HG03108 (cell line): ENCODE results near the gene LIPE.

ENCODE experiments used
- ATAC-seq: cut with Tn5 transposase; IDR thresholded peaks from one replicate; pipeline ENCODE4 v1.9.1; 2021; ENCODE audit warnings: moderate library complexity; ENCODE audit not compliant: unreplicated experiment

Gene LIPE

GRCh38 chr19:42388851-42389489 lies 38.2 kb downstream of the LIPE start:
- no peak for ATAC-seq

- ATAC-seq: no peak
Observed at GRCh38 chr19:42386974-42387707, 40.0 kb downstream of the LIPE start.

DNA sequence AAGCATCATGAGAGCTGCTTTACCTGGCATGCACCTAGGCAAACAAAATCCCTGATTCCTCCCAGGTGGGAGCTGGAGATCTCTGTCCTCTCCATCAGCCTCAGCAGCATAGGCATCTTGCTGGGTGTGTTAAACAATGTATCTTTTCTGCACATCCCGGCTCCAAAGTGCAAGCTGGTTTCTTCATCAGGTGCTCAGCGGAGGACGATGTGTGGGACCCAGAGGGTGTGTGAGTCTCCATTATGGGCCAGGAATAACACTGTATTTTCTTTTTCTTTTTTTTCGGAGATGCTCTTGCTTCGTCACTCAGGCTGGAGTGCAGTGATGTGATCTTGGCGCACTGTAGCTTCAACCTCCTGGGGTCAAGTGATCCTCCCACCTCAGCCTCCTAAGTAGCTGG lies 47.0 kb downstream of the LIPE start:
- no peak for ATAC-seq

DNA sequence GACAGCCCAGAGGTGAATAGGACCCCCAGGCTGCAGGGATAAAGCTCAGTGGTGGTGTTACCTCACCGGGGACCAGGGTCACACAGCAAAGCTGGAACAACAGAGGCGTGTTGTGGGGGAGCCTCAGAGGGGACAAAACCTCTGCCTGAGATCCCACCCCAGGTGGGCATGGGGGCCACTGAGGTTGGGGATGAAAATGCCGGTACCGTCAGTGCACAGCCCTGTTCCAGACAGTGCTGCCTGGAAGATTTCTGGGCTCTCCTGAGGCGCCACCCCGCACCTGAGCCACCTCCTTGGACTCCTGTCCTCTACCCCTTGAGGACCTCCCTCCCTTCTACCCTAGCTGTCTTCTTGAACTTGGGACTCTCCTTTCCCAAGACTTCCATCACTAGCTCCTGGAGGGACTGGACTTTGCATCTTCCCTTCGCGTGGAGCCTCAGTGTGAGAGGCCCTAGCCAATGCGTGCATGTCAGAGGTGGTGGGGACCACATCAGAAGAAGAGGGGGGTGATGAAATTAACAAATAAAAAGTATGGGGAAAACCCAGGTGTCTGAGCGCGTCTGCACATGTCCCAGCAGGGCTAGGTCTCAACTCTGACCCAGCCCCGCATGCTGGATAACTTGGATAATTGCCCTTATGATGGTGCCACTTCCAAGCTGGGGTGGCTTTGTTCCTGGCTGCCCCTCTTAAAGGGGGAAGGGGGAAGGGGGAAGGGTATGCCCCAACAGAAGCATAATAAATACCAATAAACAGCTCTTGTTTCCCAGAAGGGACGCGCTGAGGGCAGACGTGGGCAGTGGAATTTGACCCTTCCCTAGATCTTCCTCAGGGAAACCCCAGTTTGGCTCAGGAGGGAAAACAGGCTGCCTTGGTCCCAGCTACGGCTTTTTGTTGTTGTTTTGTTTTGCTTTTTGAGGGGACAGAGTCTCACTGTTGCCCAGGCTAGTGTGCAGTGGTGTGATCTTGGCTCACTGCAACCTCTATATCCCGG lies 48.7 kb downstream of the LIPE start:
- ATAC-seq: no peak

DNA sequence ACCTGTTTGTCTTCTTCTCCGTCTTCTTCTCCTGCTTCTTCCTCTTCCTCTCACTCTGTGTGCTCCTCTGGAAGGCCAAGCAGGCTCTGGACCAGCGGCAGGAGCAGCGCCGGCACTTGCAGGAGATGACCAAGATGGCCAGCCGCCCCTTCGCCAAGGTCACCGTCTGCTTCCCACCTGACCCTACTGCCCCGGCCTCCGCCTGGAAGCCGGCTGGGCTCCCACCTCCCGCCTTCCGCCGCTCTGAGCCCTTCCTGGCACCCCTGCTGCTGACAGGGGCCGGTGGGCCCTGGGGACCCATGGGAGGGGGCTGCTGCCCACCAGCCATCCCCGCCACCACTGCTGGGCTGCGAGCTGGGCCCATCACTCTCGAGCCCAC lies 51.0 kb downstream of the LIPE start:
- no peak for ATAC-seq

DNA sequence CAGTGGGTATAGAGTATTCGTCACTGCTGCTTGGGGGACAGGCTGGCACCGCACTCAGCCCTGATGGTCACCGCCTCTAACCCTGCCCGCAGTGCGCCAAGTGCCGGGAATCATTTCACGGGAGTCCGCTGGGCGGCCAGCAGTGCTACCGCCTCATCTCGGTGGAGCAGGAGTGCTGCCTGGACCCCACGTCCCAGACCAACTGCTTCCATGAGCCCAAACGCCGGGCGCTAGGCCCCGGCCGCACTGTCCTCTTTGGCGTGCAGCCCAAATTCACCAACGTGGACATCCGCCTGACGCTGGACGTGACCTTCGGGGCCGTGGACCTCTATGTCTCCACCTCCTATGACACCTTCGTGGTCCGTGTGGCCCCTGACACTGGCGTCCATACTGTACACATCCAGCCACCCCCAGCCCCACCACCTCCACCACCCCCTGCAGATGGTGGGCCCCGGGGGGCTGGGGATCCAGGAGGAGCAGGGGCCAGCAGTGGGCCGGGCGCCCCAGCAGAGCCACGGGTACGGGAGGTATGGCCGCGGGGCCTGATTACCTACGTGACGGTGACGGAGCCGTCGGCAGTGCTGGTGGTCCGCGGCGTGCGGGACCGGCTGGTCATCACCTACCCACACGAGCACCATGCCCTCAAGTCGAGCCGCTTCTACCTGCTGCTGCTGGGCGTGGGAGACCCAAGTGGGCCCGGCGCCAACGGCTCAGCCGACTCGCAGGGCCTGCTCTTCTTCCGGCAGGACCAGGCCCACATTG lies 51.6 kb downstream of the LIPE start:
- no peak for ATAC-seq

GRCh38 chr19:42374826-42375376 lies 52.3 kb downstream of the LIPE start:
- ATAC-seq: no peak

- ATAC-seq: no peak
Observed at GRCh38 chr19:42370626-42371175, 56.5 kb downstream of the LIPE start.

- ATAC-seq: no peak
Observed at GRCh38 chr19:42370068-42370520, 57.1 kb downstream of the LIPE start.

- no peak for ATAC-seq
Observed at GRCh38 chr19:42369433-42370067, 57.6 kb downstream of the LIPE start.

GRCh38 chr19:42368765-42369164 lies 58.4 kb downstream of the LIPE start:
- ATAC-seq: no peak

DNA sequence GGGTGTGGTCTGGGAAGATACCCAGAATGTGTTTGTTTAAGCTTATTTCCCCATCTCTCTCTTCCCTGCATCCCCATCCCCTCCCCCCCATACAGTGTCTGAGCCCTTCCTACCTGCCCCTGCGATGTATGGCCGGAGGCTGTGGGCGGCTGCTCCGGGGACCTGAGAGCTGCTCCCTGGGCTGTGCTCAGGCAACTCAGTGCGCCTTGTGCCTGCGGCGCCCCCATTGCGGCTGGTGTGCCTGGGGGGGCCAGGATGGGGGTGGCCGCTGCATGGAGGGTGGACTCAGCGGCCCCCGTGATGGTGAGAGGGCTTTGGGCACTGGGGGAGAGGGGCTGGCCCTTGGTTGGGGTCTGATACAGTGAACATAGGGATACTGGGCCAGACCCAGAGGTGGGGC lies 58.8 kb downstream of the LIPE start:
- ATAC-seq: no peak

- no peak for ATAC-seq
Observed at GRCh38 chr19:42367929-42368328, 59.3 kb downstream of the LIPE start.

GRCh38 chr19:42366673-42367072 lies 60.5 kb downstream of the LIPE start:
- ATAC-seq: no peak

GRCh38 chr19:42363614-42364346 lies 63.4 kb downstream of the LIPE start:
- ATAC-seq: no peak

DNA sequence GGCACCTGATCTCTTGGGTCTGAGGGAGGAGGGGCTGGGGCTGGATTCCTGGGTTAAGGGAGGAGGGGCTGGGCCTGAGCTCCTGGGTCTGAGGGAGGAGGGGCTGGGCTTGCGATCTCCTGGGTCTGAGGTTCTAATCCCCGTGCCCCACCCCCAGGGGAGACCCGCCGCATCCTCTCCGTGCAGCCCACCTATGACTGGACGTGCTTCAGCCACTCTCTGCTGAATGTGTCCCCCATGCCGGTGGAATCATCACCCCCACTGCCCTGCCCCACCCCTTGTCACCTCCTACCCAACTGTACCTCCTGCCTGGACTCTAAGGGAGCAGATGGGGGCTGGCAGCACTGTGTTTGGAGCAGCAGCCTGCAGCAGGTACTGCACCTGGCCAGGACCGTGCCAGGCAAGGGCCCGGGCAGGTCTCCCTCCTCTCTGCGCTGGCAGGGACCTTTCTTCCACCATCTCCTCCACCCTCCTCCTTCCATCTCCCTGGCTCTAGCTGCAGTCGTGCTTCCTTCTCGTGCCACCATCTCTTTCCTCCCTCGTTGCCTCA lies 64.2 kb downstream of the LIPE start:
- no peak for ATAC-seq

DNA sequence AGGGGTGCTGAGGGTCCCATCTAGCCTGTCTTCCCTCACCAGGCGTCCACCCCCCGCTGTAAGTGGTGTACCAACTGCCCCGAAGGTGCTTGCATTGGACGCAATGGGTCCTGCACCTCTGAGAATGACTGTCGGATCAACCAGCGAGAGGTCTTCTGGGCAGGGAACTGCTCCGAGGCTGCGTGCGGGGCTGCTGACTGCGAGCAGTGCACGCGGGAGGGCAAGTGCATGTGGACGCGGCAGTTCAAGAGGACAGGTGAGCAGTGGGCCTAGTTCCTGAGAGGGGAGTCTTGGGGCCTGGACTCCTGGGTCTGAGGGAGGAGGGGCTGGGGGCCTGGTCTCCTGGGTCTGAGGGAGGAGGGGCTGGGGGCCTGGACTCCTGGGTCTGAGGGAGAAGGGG lies 64.8 kb downstream of the LIPE start:
- no peak for ATAC-seq

GRCh38 chr19:42361545-42361910 lies 65.7 kb downstream of the LIPE start:
- ATAC-seq: no peak
